Keratinocyte (primary cell): ENCODE results near the gene OPTC. TPM values are rescaled to one million over a fixed set of nuclear protein-coding genes. Genes with fewer than 3 reads are reported as not detected.

Experiments
- DNase-seq: peaks from one replicate; pipeline ENCODE4 v3.0.0-alpha.2; 2011; ENCODE audit warnings: low read depth, missing footprints, low spot score
- FAIRE-seq: peaks from 2 replicates; lab custom pipeline; 2011; peaks lifted over from hg19 to GRCh38; lab: Jason Lieb, UNC
- H2AFZ ChIP-seq: 2 replicates; pipeline ENCODE4 v1.6.0; 2012; ENCODE audit warnings: low read length, control low read depth, inconsistent platforms; ENCODE audit not compliant: control insufficient read depth
- H3K27ac ChIP-seq: 2 replicates; pipeline ENCODE4 v1.5.1; 2011; ENCODE audit warnings: low read length; ENCODE audit not compliant: control insufficient read depth, insufficient read depth
- H3K27me3 ChIP-seq: 3 replicates; pipeline ENCODE4 v1.6.0; 2011; ENCODE audit warnings: low read length; ENCODE audit not compliant: control insufficient read depth, insufficient read depth; ENCODE audit errors: extremely low read depth
- H3K36me3 ChIP-seq, 2 experiments: 2 replicates in 1 of 2; 3 replicates in 1 of 2; pipeline ENCODE4 v1.5.1; 2011; ENCODE audit warnings: low read length in 2 of 2, mild to moderate bottlenecking in 1 of 2; ENCODE audit not compliant: control insufficient read depth in 2 of 2, insufficient read depth in 2 of 2; ENCODE audit errors: extremely low read depth in 1 of 2
- H3K4me1 ChIP-seq: 3 replicates; pipeline ENCODE4 v1.5.1; 2011; ENCODE audit warnings: low read length; ENCODE audit not compliant: control insufficient read depth, insufficient read depth; ENCODE audit errors: extremely low read depth
- H3K4me2 ChIP-seq: 3 replicates; pipeline ENCODE4 v1.6.0; 2011; ENCODE audit warnings: low read depth, low read length; ENCODE audit not compliant: control insufficient read depth, insufficient read depth; ENCODE audit errors: extremely low read depth
- H3K4me3 ChIP-seq, 3 experiments: fragments of 200-600 bp in 1 of 3; sonication (generic) in 1 of 3; 2 replicates in 2 of 3; 3 replicates in 1 of 3; pipeline ENCODE4 v1.5.1; 2011 to 2016; ENCODE audit warnings: low read length in 3 of 3, mild to moderate bottlenecking in 3 of 3, control low read depth in 2 of 3, inconsistent platforms in 1 of 3, low read depth in 1 of 3, mixed read lengths in 1 of 3, mixed run types in 1 of 3, moderate library complexity in 1 of 3; ENCODE audit not compliant: control insufficient read depth in 2 of 3, insufficient read depth in 2 of 3; ENCODE audit errors: extremely low read depth in 1 of 3
- H3K79me2 ChIP-seq: 2 replicates; pipeline ENCODE4 v1.6.0; 2012; ENCODE audit warnings: low read length; ENCODE audit not compliant: control insufficient read depth, insufficient read depth
- H3K9ac ChIP-seq: 3 replicates; pipeline ENCODE4 v1.6.0; 2011; ENCODE audit warnings: low read length; ENCODE audit not compliant: control insufficient read depth, insufficient read depth; ENCODE audit errors: extremely low read depth
- H3K9me1 ChIP-seq: 3 replicates; pipeline ENCODE4 v1.6.0; 2011; ENCODE audit warnings: low read length; ENCODE audit not compliant: control insufficient read depth, insufficient read depth; ENCODE audit errors: extremely low read depth
- H3K9me3 ChIP-seq: 2 replicates; pipeline ENCODE4 v1.5.1; 2012; ENCODE audit warnings: low read depth, low read length; ENCODE audit not compliant: control insufficient read depth
- H4K20me1 ChIP-seq: 3 replicates; pipeline ENCODE4 v1.6.0; 2011; ENCODE audit warnings: low read length; ENCODE audit not compliant: control insufficient read depth, insufficient read depth; ENCODE audit errors: extremely low read depth
- EZH2 ChIP-seq: IDR thresholded peaks from one replicate; pipeline ENCODE4 v1.6.1; 2012; ENCODE audit warnings: inconsistent platforms, mild to moderate bottlenecking, low read length, moderate library complexity
- dilution Hi-C: fragments of 300-500 bp; cut with MboI; formaldehyde crosslinking; loops from one replicate; pipeline ENCODE4 v1.7.0; 2020; ENCODE audit warnings: low sequenced_read_pairs; ENCODE audit not compliant: extremely low pct_ligation_motif_present
- polyA plus RNA-seq, 5 experiments: library from polyadenylated mRNA; depleted of rRNA in 3 of 5; stranded (reverse) in 3 of 5; stranded (forward) in 1 of 5; unstranded in 1 of 5; fragments of >200 nt; gene quantifications; 1 replicate in 1 of 5; 2 replicates in 3 of 5; 3 replicates in 1 of 5; pipeline versions ENCODE4 v1.2.1 to v1.2.3, GENCODE V29; 2011 to 2012; ENCODE audit warnings: missing spikeins in 2 of 5, low read depth in 1 of 5, low replicate concordance in 1 of 5
- TF ChIP-seq, protein P1 (sequence below), 3 experiments: IDR thresholded peaks in 1 of 3; conservative IDR thresholded peaks in 1 of 3; optimal IDR thresholded peaks in 1 of 3; 2 replicates in 2 of 3; 3 replicates in 1 of 3; pipeline versions ENCODE3 to v1.5.1; 2011; ENCODE audit warnings: low read length in 3 of 3, mild to moderate bottlenecking in 3 of 3, moderate library complexity in 2 of 3, control low read depth in 1 of 3, inconsistent platforms in 1 of 3; ENCODE audit not compliant: insufficient read depth in 2 of 3; ENCODE audit errors: extremely low read depth in 1 of 3

The OPTC gene
- polyA plus RNA-seq, 1 donor (not counting 4 experiments of a cell fraction or from before 2014, with no cell fraction given): not detected

DNA sequence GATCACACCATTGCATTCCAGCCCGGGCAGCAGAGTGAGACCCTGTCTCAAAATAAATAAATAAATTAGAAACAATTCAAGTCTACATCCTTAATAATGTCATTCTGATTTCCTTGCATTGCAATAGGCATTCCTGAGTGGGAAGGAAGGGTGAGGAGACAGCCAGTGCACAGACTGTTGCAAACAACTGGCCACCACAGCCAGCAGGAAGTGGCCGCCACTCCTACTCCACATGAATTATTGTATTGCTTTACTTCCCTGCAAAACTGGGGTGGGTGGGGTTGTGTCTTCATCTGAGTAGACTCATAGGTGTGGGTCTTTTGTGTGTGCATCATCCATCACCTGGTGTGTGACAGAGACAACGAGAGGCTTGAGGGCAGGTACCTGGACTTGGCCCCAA lies 60.1 kb downstream of the OPTC start:
- TF ChIP-seq, protein P1, sequence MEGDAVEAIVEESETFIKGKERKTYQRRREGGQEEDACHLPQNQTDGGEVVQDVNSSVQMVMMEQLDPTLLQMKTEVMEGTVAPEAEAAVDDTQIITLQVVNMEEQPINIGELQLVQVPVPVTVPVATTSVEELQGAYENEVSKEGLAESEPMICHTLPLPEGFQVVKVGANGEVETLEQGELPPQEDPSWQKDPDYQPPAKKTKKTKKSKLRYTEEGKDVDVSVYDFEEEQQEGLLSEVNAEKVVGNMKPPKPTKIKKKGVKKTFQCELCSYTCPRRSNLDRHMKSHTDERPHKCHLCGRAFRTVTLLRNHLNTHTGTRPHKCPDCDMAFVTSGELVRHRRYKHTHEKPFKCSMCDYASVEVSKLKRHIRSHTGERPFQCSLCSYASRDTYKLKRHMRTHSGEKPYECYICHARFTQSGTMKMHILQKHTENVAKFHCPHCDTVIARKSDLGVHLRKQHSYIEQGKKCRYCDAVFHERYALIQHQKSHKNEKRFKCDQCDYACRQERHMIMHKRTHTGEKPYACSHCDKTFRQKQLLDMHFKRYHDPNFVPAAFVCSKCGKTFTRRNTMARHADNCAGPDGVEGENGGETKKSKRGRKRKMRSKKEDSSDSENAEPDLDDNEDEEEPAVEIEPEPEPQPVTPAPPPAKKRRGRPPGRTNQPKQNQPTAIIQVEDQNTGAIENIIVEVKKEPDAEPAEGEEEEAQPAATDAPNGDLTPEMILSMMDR (optimal IDR thresholded peaks at IDR 0.05 in 1 of 3, IDR thresholded peaks at IDR 0.05 in 1 of 3, conservative IDR thresholded peaks at IDR 0.05 in 1 of 3; ENCODE audit: extremely low read depth in 1 of 3, insufficient read depth in 2 of 3, low read length in 3 of 3): no peak
- TF ChIP-seq EZH2: no peak
- no peak overlapping the region for H3K9ac ChIP-seq
- dilution Hi-C loops: no loop called here
- H3K36me3 ChIP-seq: no peaks in the 10 kb centered on the region
- no peak overlapping the region for H3K27ac ChIP-seq
- no peaks in the 10 kb centered on the region for H3K27me3 ChIP-seq
- H3K79me2 ChIP-seq: no peaks in the 10 kb centered on the region
- H3K9me1 ChIP-seq: peaks cover 4% of the 10 kb centered on the region
- FAIRE-seq (no peak), DNase-seq (no peak)
- H4K20me1 ChIP-seq: no peaks in the 10 kb centered on the region
- H3K4me1 ChIP-seq: peaks cover 36% of the 10 kb centered on the region
- H3K4me3 ChIP-seq: no peak overlapping the region
- H2AFZ ChIP-seq: no peak overlapping the region
- no peaks in the 10 kb centered on the region for H3K9me3 ChIP-seq
- H3K4me2 ChIP-seq: no peak overlapping the region

DNA sequence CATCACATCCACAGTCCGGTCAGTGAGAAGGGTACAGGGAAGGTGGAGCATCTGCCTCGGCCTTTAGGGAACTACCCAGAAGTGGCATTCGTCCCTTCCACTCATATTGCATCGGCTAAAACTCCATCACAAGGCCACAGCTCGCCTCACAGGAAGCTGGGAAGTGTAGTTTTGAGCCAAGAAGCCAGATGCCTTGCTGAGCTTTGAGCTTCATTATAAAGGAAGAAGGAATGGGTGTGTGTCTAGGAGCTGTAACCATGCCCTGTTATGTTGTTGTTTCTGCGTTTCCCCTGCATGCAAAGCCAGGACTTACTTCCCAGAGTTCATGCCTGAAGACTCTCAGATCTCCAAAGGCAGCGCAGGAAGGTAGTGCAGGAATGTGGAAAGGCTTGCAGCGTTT lies 61.1 kb downstream of the OPTC start:
- Histone ChIP-seq H4K20me1 (no peaks in the 10 kb centered on the region), H2AFZ (no peak overlapping the region), H3K27ac (no peak overlapping the region), H3K4me1 (peaks cover 38% of the 10 kb centered on the region), H3K9me3 (no peaks in the 10 kb centered on the region), H3K36me3 (no peaks in the 10 kb centered on the region), H3K27me3 (no peaks in the 10 kb centered on the region), H3K79me2 (no peaks in the 10 kb centered on the region), H3K4me3 (no peak overlapping the region), H3K4me2 (no peak overlapping the region), H3K9ac (no peak overlapping the region), H3K9me1 (peaks cover 4% of the 10 kb centered on the region)
- FAIRE-seq: no peak
- DNase-seq: no peak
- TF ChIP-seq EZH2: no peak
- TF ChIP-seq, protein P1 (optimal IDR thresholded peaks at IDR 0.05 in 1 of 3, IDR thresholded peaks at IDR 0.05 in 1 of 3, conservative IDR thresholded peaks at IDR 0.05 in 1 of 3; ENCODE audit: extremely low read depth in 1 of 3, insufficient read depth in 2 of 3, low read length in 3 of 3): no peak
- dilution Hi-C loops: no loop called here
